ENCODE results near the gene BAZ2B. TPM values are rescaled to one million over a fixed set of nuclear protein-coding genes. Genes with fewer than 3 reads are reported as not detected.

BAZ2B gene
- total RNA-seq, 1 experiment from 2014 or later = 34.9 TPM

GRCh38 chr2:159553727-159554126, 62.6 kb downstream of the BAZ2B start:
- no peak overlapping the region for H2AFZ ChIP-seq
- no peak overlapping the region for H3K27ac ChIP-seq
- no peak overlapping the region for H3K4me2 ChIP-seq
- no peaks in the 10 kb centered on the region for H3K27me3 ChIP-seq (ENCODE audit: insufficient read depth, low read depth)
- no peaks in the 10 kb centered on the region for H3K79me2 ChIP-seq (ENCODE audit: low read depth)
- no TSS peak for BruUV-seq (replicated peaks)
- H3F3A ChIP-seq (ENCODE audit: insufficient read depth, low read depth) = no peaks in the 10 kb centered on the region
- TF ChIP-seq EZH2 (IDR thresholded peaks at IDR 0.05; ENCODE audit: low read depth) = no peak
- no peak for TF ChIP-seq CTCF (conservative IDR thresholded peaks at IDR 0.05)
- H3K36me3 ChIP-seq (ENCODE audit: low read depth) = no peaks in the 10 kb centered on the region
- DNase-seq = no peak
- H3K4me3 ChIP-seq = no peak overlapping the region
- no peaks in the 10 kb centered on the region for H4K20me1 ChIP-seq (ENCODE audit: insufficient read depth)
- no peaks in the 10 kb centered on the region for H3K9me3 ChIP-seq (ENCODE audit: insufficient read depth, low read depth)
- ChIA-PET CTCF (no interaction called here), POLR2A (ENCODE audit: unreplicated experiment) (no interaction called here)
- intact Hi-C loops (cut with micrococcal nuclease; ENCODE audit: unreplicated experiment) = no loop called here
- H3K9me2 ChIP-seq (ENCODE audit: insufficient read depth) = no peaks in the 10 kb centered on the region
- H3K4me1 ChIP-seq (replicated peaks; ENCODE audit: insufficient read depth) = no peaks in the 10 kb centered on the region

DNA sequence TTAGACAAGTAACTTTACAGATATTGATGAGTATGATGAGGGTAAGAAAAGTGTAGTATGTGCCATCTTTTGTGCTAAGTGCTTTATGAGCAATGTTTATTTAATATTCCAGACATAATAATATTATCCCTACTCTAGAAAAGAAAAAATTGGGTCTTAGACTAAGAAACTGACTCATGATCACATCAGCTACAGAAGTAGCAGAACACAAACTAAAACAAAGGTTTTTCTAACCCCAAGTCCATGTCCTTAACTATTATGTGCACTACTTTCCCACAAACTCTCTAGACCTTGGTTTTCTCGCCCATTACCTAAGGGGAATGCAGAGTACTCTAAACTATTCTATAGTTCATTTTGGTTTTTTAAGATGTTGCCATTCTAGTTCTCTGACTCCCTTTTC, 64.5 kb downstream of the BAZ2B start:
- ChIA-PET POLR2A (ENCODE audit: unreplicated experiment) (interaction anchor here (0.6 kb wide), 1 partner anchor 19 kb away, joined by 7 read pairs; no protein-coding TSS in a partner anchor), CTCF (no interaction called here)
- Histone ChIP-seq H3K9me3 (ENCODE audit: insufficient read depth, low read depth) (no peaks in the 10 kb centered on the region), H3K9me2 (ENCODE audit: insufficient read depth) (no peaks in the 10 kb centered on the region), H3F3A (ENCODE audit: insufficient read depth, low read depth) (no peaks in the 10 kb centered on the region), H3K79me2 (ENCODE audit: low read depth) (no peaks in the 10 kb centered on the region), H3K27ac (no peak overlapping the region), H3K27me3 (ENCODE audit: insufficient read depth, low read depth) (no peaks in the 10 kb centered on the region), H3K4me1 (replicated peaks; ENCODE audit: insufficient read depth) (no peaks in the 10 kb centered on the region), H3K36me3 (ENCODE audit: low read depth) (no peaks in the 10 kb centered on the region), H3K4me2 (no peak overlapping the region), H3K4me3 (no peak overlapping the region), H2AFZ (no peak overlapping the region), H4K20me1 (ENCODE audit: insufficient read depth) (no peaks in the 10 kb centered on the region)
- DNase-seq = no peak
- intact Hi-C loops (cut with micrococcal nuclease; ENCODE audit: unreplicated experiment) = no loop called here
- no TSS peak for BruUV-seq (replicated peaks)
- TF ChIP-seq EZH2 (IDR thresholded peaks at IDR 0.05; ENCODE audit: low read depth) (no peak), CTCF (conservative IDR thresholded peaks at IDR 0.05) (no peak)

GRCh38 chr2:159550231-159550630, 66.1 kb downstream of the BAZ2B start:
- Histone ChIP-seq H3K79me2 (ENCODE audit: low read depth) (no peaks in the 10 kb centered on the region), H3K27ac (no peak overlapping the region), H3F3A (ENCODE audit: insufficient read depth, low read depth) (no peaks in the 10 kb centered on the region), H3K4me1 (replicated peaks; ENCODE audit: insufficient read depth) (no peaks in the 10 kb centered on the region), H4K20me1 (ENCODE audit: insufficient read depth) (no peaks in the 10 kb centered on the region), H2AFZ (no peak overlapping the region), H3K36me3 (ENCODE audit: low read depth) (no peaks in the 10 kb centered on the region), H3K9me3 (ENCODE audit: insufficient read depth, low read depth) (no peaks in the 10 kb centered on the region), H3K9me2 (ENCODE audit: insufficient read depth) (no peaks in the 10 kb centered on the region), H3K4me3 (no peak overlapping the region), H3K4me2 (no peak overlapping the region), H3K27me3 (ENCODE audit: insufficient read depth, low read depth) (no peaks in the 10 kb centered on the region)
- TF ChIP-seq EZH2 (IDR thresholded peaks at IDR 0.05; ENCODE audit: low read depth) = no peak
- ChIA-PET POLR2A (ENCODE audit: unreplicated experiment) (no interaction called here), CTCF (no interaction called here)
- DNase-seq = no peak
- BruUV-seq (replicated peaks) = no TSS peak
- intact Hi-C loops (cut with micrococcal nuclease; ENCODE audit: unreplicated experiment) = no loop called here

- TF ChIP-seq EZH2 (IDR thresholded peaks at IDR 0.05; ENCODE audit: low read depth) = no peak
- TF ChIP-seq CTCF (conservative IDR thresholded peaks at IDR 0.05) = no peak
- no peak for DNase-seq
- H3K27me3 ChIP-seq (ENCODE audit: insufficient read depth, low read depth) = no peaks in the 10 kb centered on the region
- H3K4me3 ChIP-seq = no peak overlapping the region
- H3K4me1 ChIP-seq (replicated peaks; ENCODE audit: insufficient read depth) = no peaks in the 10 kb centered on the region
- BruUV-seq (replicated peaks) = no TSS peak
- no peaks in the 10 kb centered on the region for H3K79me2 ChIP-seq (ENCODE audit: low read depth)
- CTCF ChIA-PET = no interaction called here
- POLR2A ChIA-PET (ENCODE audit: unreplicated experiment) = no interaction called here
- intact Hi-C loops (cut with micrococcal nuclease; ENCODE audit: unreplicated experiment) = no loop called here
- H3K9me3 ChIP-seq (ENCODE audit: insufficient read depth, low read depth) = no peaks in the 10 kb centered on the region
- no peak overlapping the region for H2AFZ ChIP-seq
- H3K27ac ChIP-seq = no peak overlapping the region
- no peaks in the 10 kb centered on the region for H3K9me2 ChIP-seq (ENCODE audit: insufficient read depth)
- no peaks in the 10 kb centered on the region for H3F3A ChIP-seq (ENCODE audit: insufficient read depth, low read depth)
- no peaks in the 10 kb centered on the region for H3K36me3 ChIP-seq (ENCODE audit: low read depth)
- no peak overlapping the region for H3K4me2 ChIP-seq
- H4K20me1 ChIP-seq (ENCODE audit: insufficient read depth) = no peaks in the 10 kb centered on the region
These were observed 67.1 kb downstream of the BAZ2B start for GRCh38 chr2:159549234-159549633.

Measured in PC-9 (cell line).